ENCODE data around the gene PPP1R12C.
"Not testable (repeated sequence)": the region's sequence is repeated elsewhere in the genome, so short reads cannot be mapped to it uniquely, and the experiment has no call there.

Gene PPP1R12C

GRCh38 chr19:55070466-55071128, 46.8 kb downstream of the PPP1R12C start:
- DNase-seq = no peak

DNA sequence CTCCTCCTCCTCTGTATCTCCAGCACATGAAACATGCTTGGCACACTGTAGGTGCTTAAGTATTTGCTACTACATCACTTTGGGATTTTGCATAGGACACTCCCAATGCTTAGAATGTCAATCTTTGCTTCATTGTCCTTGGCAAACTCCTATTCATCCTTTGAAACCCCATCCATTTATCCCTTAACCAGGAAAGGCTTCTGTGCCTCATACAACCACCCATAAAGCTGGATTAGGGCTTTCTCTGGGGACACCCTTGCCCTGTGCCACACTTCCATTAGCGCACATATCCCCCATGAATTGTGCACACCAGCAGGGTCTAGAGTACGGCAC, 47.6 kb downstream of the PPP1R12C start:
- no peak for DNase-seq

DNA sequence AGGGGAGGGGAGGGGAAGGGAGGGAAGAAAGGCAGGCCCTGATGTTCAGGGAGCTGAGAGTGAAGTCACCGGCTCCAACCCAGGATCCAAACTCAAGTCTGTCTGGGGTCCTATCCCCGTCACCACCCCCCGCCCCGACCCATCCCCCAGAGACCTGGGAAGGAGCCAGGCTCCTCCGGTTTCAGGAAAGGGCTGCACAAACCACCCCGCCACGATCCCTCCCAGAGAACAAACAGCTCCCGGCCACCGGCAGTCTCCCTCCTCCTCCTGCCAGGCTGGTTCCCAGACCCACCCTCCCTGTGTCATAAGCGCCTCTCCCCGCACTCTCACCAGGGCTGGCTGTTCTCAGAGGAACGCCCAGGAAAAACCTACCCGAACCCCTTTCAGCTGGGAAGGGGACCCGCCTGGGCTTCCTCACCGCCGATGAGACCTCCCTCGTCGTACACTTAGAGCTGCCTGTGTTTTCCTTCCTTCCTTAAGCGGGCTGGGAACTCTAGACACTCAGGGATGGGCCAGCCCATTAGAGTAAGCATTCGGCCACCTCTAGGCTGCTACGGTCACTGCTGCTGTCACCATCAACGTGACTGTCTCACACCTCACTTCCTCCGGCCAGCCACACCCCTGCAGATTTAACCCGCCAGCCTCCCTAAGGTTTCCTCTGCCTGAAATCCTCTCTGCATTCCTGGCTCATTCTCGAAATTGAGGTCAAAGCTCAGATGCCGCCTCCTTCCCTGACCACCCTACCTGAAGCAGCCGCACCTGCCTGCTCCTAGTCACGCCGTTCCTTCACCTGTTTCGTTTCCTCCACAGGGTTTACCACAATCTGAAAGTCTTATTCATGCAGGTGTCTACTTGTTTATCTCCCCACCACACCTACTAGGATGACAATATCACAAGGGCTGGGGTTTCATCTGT, 48.2 kb downstream of the PPP1R12C start:
- DNase-seq = no peak

GRCh38 chr19:55067869-55068268, 49.6 kb downstream of the PPP1R12C start:
- no peak for DNase-seq

DNA sequence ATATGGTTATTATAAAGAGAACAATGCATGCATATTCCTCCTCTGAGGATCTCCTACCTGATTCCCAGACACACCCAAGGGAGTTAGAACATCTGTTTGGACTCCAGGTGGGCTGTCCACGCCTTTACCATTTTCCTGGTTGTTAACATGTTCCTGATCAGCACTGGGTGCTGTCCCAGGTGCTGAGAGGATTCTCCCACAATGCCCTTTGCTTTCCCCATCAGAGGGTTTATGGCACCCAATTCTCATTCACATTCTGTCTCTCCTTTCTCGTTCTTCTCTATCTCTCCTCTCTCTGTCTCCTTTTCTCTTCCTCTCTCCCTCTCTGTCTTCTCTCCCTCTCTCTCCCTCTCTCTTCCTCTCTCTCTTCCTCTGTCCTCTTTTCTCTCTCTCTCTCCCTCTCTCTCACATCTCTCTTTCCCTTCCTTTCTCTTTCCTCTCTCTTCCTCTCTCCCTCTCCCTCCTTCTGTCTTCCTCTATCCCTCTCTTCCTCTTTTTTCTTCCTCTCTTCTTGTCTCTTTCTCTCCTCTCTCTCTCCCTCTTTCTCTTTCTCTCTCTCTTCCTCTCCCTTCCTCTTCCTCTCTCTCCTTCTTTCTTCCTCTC, 51.2 kb downstream of the PPP1R12C start:
- DNase-seq = no peak

GRCh38 chr19:55065516-55065915, 51.9 kb downstream of the PPP1R12C start:
- DNase-seq = not testable (repeated sequence)

DNA sequence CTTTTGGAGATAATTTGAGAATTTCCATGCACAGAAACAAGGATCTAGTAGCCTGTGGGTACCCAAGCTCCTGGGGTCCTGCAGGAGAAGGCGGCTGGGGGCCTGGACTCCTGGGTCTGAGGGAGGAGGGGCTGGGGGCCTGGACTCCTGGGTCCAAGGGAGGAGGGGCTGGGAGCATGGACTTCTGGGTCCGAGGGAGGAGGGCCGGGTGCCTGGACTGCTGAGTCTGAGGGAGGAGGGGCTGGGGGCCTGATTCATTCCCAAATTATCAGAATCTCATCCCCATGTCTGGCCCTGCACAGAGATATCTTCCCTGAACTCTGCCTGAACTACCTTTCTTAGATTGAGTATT, 54.0 kb downstream of the PPP1R12C start:
- DNase-seq = no peak

DNA sequence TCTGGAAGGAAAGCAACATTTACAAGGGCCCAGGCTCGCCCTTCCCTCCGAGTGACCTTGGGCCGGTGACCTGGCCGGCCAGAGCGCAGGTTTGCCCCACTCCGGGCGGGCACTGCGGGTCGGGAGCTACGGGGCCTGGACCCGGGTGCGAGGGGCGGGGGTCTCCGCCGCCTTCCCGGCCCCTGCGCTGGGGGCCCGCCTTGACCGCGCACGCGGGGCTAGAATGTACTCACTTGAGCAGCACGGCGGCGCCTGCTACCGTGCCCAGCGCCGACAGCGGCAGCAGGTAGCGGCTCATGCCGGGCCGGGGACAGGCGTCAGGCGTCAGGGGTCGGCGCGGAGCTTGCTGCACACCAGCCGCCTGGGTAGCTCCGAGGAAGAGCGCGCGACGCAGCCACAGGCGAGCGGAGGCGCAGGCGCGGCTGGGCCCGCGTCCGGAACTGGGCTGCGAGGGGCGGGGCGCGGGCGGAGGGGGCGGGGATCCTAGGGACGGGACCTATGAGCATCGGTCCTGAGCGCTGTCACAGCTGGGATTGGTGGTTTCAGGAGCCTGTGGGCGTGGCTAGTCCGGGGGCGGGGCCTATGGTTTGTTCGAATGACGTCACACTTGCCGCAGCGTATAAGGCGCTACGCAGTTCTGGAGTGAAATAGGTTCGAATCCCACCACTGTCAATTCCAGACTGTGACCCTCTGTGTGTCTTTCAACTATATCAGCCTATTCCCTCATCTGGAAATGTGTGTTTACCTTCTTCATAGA, 54.5 kb downstream of the PPP1R12C start, which contains the start of gene RDH13:
RDH13 (minus strand) TSS at position 414 of the 757 bp plus-strand sequence; CDS start at position 298, 116 bp downstream.
- peak; percentile 98 for DNase-seq

- not testable (repeated sequence) for DNase-seq
These were observed 57.1 kb downstream of the PPP1R12C start for GRCh38 chr19:55060287-55060686.

- no peak for DNase-seq
These were observed 58.4 kb downstream of the PPP1R12C start for GRCh38 chr19:55058781-55059610.

- no peak for DNase-seq
These were observed 60.6 kb downstream of the PPP1R12C start for GRCh38 chr19:55056827-55057226.

GRCh38 chr19:55053735-55054134, 63.7 kb downstream of the PPP1R12C start:
- DNase-seq = no peak

GRCh38 chr19:55050749-55051532, 66.5 kb downstream of the PPP1R12C start:
- DNase-seq = no peak

DNA sequence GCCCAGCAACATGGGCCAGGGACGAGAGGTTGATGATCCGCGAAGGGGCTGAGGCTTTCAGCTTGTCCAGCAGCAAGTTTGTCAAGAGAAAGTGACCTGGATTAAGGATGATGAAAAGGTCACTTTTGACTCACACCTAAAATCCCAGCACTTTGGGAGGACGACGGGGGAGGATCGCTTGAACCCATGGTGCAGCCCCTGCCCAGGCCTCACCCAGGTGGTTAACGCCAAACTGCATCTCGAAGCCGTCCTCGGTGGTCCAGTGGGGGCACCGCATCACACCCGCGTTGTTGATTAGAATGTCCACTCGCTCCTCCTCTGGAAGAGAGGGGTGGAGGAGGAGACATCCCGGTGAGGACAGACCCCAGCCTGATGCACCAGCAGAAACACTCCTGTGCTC, 69.0 kb downstream of the PPP1R12C start:
- no peak for DNase-seq

- no peak for DNase-seq
These were observed 69.5 kb downstream of the PPP1R12C start for GRCh38 chr19:55047951-55048350.

DNA sequence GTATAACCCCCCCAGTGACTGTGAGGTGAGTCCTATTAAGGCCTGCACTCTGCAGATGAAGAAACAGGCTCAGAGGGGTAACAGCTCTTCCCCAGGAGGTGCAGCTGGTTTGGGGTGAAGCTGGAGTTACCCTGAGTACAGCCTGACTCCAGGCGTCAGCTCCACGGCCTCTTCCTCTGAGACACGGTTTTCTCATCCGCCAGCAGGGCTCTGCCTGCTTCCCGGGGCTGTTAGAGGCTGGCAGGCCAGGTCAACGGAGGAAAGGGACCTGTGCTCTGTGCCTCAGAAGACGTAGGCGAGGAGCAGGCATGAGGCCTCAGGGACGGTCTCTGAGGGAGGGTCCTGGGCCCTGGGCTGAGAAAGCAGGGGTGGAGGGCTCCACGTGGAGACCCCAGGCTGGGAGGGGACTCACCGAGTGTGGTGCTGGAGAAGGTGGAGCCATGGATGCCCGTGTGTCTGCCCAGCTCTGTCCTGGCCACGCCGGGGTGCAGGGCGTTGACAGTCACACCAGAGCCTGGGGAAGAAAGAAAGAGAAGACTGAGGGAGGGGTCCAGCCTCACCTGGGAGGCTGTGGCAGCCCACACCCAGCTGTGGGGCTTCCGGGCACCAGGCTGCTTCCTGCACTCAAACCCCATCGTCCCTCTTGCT, 70.3 kb downstream of the PPP1R12C start:
- no peak for DNase-seq

- DNase-seq = no peak
These were observed 72.4 kb downstream of the PPP1R12C start for GRCh38 chr19:55044771-55045716.

DNA sequence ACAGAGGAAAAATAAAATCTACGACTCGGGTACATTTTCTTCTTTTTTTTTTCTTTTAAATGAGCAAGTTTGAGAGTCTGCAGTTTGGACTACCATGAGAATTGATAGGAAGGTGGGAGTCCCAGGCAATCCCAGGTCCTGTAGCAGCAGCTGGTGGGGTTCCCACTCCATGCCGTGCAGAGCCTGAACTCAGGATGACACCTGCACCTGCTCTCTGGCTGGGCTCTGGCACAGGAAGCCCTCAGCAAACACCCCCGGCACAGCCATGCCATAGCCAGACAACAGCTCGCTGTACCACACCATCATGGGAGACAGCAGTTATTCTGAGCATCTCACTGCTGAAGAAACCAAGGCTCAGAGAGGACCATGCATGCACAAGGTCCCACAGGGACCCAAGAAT, 73.2 kb downstream of the PPP1R12C start:
- no peak for DNase-seq

- DNase-seq = no peak
These were observed 74.7 kb downstream of the PPP1R12C start for GRCh38 chr19:55042688-55043087.

GRCh38 chr19:55042344-55042678, 75.1 kb downstream of the PPP1R12C start:
- DNase-seq = no peak

Data from CD4-positive, alpha-beta T cell treated with Interleukin-21 for 1 hour (primary cell).